ENCODE data around the gene APOA5.

The APOA5 gene

DNA sequence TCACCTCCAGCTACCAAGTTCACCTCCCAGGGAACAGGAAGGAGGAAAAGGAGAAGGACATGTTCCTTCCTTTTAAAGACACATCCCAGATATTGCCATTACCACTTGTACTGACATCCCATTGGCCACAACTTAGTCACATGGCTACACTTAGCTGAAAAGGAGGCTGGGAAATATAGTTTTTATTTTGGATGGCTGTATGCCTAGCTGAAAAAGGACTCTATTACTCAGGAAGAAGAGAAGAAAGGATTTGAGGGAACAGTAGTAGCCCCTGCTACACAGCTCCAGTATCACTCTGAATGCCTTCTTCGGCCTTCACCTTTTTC lies 2.1 kb upstream of the APOA5 start:
- H3K4me3 ChIP-seq (ENCODE audit: low read depth, low read length): no peak overlapping the region
- no peak for TF ChIP-seq CTCF (IDR thresholded peaks at IDR 0.05; ENCODE audit: low read depth, low read length)

DNA sequence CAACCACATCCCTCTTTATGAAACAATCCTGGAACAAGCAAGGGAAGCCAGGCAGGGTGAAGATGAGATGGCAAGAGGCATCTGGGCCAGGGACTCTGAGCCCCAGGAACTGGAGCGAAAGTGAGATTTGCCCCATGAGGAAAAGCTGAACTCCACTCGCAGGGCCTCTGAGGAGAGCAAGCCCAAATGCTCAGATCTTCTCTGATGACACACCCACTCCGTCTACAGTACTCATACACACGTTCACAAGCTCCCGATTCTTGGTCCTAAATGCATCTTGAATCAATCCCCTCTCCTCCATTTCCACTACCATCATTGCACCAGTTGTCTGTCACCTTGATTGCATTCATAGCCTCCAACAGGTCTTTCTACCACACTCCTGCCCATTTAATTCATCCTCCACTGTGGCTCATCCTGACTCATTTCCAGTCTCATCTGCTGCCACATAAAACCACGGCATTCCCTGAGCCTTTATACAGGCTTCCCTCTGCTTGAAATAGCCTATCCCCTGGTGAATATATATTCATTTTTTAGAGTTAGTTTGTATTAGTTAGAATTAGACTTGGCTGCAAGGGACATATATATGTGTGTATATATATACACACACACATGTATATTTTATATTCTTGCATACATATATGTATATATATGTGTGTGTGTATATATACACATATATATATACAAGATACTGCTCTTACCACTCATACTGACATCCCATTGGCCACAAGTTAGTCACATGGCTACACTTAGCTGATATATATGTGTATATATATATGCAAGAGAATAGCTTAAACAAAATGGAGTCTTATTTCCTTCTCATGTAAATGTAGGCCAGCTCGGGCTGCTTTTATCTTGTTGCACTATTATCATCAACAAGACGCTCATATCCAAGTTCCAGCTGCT lies 1.4 kb upstream of the APOA5 start:
- no peak overlapping the region for H3K4me3 ChIP-seq (ENCODE audit: low read depth, low read length)
- TF ChIP-seq CTCF (IDR thresholded peaks at IDR 0.05; ENCODE audit: low read depth, low read length): no peak

GRCh38 chr11:116792144-116792868 lies 627 bp upstream of the APOA5 start:
- H3K4me3 ChIP-seq (ENCODE audit: low read depth, low read length): no peak overlapping the region
- TF ChIP-seq CTCF (IDR thresholded peaks at IDR 0.05; ENCODE audit: low read depth, low read length): no peak

GRCh38 chr11:116791002-116791812 lies 472 bp downstream of the APOA5 start:
- no peak overlapping the region for H3K4me3 ChIP-seq (ENCODE audit: low read depth, low read length)

DNA sequence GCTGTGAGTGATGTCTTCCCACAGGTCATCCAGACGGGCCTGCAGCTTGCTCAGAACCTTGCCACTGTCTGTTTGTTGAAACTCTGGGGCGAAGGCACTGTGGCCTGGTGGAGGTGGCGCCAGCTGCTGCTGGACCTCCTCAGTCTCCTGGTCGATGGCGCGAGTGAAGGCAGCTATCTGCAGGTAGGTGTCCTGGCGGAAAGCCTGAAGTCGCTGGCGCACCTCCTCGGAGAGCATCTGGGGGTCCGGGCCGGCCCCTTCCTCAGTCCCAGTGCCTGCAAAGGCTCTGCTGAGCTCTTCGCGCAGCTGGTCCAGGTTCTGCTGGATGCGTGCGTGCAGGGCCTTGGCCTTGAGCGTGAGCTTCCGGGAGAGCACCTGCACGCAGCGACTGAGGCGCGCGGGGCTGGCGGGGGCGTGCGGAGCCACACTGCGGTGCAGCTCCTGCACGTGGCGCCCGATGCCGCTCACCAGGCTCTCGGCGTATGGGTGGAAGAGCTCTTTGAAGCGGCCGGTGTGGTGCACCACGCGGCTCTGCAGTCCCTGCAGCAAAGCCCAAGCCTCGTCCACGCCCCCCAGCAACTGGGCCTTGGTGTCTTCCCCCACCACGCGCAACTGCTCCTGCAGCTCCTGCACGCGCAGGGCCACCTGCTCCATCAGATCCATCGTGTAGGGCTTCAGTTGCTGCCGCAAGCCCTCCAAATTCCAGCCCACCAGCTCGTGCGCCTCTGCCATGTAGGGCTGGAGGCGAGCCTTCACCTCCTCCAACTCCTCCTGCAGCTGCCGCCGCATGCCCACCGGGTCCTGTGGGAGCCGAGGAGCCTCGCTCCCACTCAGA lies 1.3 kb downstream of the APOA5 start:
- no peak for TF ChIP-seq CTCF (IDR thresholded peaks at IDR 0.05; ENCODE audit: low read depth, low read length)
- no peak overlapping the region for H3K4me3 ChIP-seq (ENCODE audit: low read depth, low read length)

More at GRCh38 chr11:116791002-116791812, 472 bp downstream of the APOA5 start:
- TF ChIP-seq CTCF (IDR thresholded peaks at IDR 0.05; ENCODE audit: low read depth, low read length): peak; percentile 90

DNA sequence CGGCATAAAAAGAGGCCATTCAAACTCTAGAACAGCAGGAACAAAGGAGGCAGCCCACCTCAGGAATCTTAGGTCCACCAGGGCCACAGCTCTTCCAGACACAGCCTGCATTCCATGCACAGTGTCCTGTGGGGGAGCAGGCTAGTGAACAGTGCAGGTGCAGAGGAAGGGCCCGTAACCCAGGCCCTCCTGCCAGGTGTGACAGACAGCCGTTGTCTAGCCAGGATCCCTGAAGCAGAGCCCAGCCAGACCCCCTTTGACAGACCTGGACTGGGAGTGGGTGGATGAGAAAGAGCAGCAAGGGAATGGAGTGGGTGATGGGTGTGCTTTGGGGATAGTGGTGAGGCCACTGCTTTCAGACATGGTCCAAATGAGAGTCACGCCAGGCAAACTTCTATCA lies 2.7 kb downstream of the APOA5 start:
- no peak overlapping the region for H3K4me3 ChIP-seq (ENCODE audit: low read depth, low read length)
- no peak for TF ChIP-seq CTCF (IDR thresholded peaks at IDR 0.05; ENCODE audit: low read depth, low read length)

All from WI38 (cell line).